Activated T-helper 9 cell treated with anti-CD3 and anti-CD28 coated beads, Interleukin-2, amount 50 U/mL, for 16 hours (primary cell): ENCODE measurements around the gene GALNT11.
A peak's percentile ranks its signal among the peaks of the same experiment; 100 is the strongest.
"Not testable (repeated sequence)": the region's sequence is repeated elsewhere in the genome, so short reads cannot be mapped to it uniquely, and the experiment has no call there.

ENCODE experiments used
- DNase-seq: peaks from one replicate; pipeline ENCODE4 v3.0.0-alpha.2; 2020; ENCODE audit warnings: low read depth

The GALNT11 gene

GRCh38 chr7:152025077-152025936, at the start of gene GALNT11:
Gene GALNT11, plus strand, starts transcription at chr7:152025674. Its CDS starts 68,554 bp downstream, at chr7:152094228.
- peak; percentile 83 for DNase-seq

- no peak for DNase-seq
These were observed 46.9 kb upstream of the GALNT11 start for GRCh38 chr7:151978616-151979015.

GRCh38 chr7:151981223-151981622, 44.3 kb upstream of the GALNT11 start:
- no peak for DNase-seq

- DNase-seq: no peak
These were observed 42.7 kb upstream of the GALNT11 start for GRCh38 chr7:151982806-151983205.

GRCh38 chr7:151984612-151985011, 40.9 kb upstream of the GALNT11 start:
- no peak for DNase-seq

- DNase-seq: no peak
These were observed 37.5 kb upstream of the GALNT11 start for GRCh38 chr7:151987748-151988529.

- DNase-seq: no peak
These were observed 33.1 kb upstream of the GALNT11 start for GRCh38 chr7:151992375-151992774.

- peak; percentile 8 for DNase-seq
These were observed 31.3 kb upstream of the GALNT11 start for GRCh38 chr7:151993977-151994676.

GRCh38 chr7:151999424-152000090, 25.9 kb upstream of the GALNT11 start:
- no peak for DNase-seq

- DNase-seq: no peak
These were observed 25.3 kb upstream of the GALNT11 start for GRCh38 chr7:152000191-152000590.

GRCh38 chr7:152006336-152006735, 19.1 kb upstream of the GALNT11 start:
- no peak for DNase-seq

GRCh38 chr7:152011860-152012259, 13.6 kb upstream of the GALNT11 start:
- DNase-seq: no peak

GRCh38 chr7:152013230-152013629, 12.2 kb upstream of the GALNT11 start:
- no peak for DNase-seq

- no peak for DNase-seq
These were observed 11.5 kb upstream of the GALNT11 start for GRCh38 chr7:152013974-152014373.

- no peak for DNase-seq
These were observed 10.8 kb upstream of the GALNT11 start for GRCh38 chr7:152014722-152015121.

- no peak for DNase-seq
These were observed 9.9 kb upstream of the GALNT11 start for GRCh38 chr7:152015600-152015999.

GRCh38 chr7:152016947-152017346, 8.5 kb upstream of the GALNT11 start:
- no peak for DNase-seq

- not testable (repeated sequence) for DNase-seq
These were observed 7.8 kb upstream of the GALNT11 start for GRCh38 chr7:152017683-152018082.

GRCh38 chr7:152021740-152022139, 3.7 kb upstream of the GALNT11 start:
- not testable (repeated sequence) for DNase-seq

- no peak for DNase-seq
These were observed 740 bp downstream of the GALNT11 start for GRCh38 chr7:152025937-152026890.
